Endothelial cell (in vitro differentiated cells): ENCODE measurements around the gene DACH1. TPM values are rescaled to one million over a fixed set of nuclear protein-coding genes. Genes with fewer than 3 reads are reported as not detected.

Experiments used
- DNase-seq: peaks from one replicate; pipeline ENCODE4 v3.0.0; 2021; ENCODE audit warnings: low spot score
- H3K27ac Mint-ChIP-seq: one replicate; pipeline ENCODE4 v1.8.0; 2021; ENCODE audit warnings: mixed read lengths, inconsistent platforms; ENCODE audit not compliant: unreplicated experiment
- H3K27me3 Mint-ChIP-seq: one replicate; pipeline ENCODE4 v1.8.0; 2021; ENCODE audit warnings: mild to moderate bottlenecking, moderate library complexity, mixed read lengths, inconsistent platforms; ENCODE audit not compliant: unreplicated experiment
- H3K36me3 Mint-ChIP-seq: one replicate; pipeline ENCODE4 v1.8.0; 2021; ENCODE audit warnings: mild to moderate bottlenecking, low read depth, mixed read lengths, inconsistent platforms; ENCODE audit not compliant: unreplicated experiment
- H3K4me1 Mint-ChIP-seq: one replicate; pipeline ENCODE4 v1.8.0; 2021; ENCODE audit warnings: mild to moderate bottlenecking, mixed read lengths, inconsistent platforms; ENCODE audit not compliant: unreplicated experiment
- H3K4me3 Mint-ChIP-seq: one replicate; pipeline ENCODE4 v1.8.0; 2021; ENCODE audit warnings: mild to moderate bottlenecking, mixed read lengths, inconsistent platforms; ENCODE audit not compliant: unreplicated experiment
- H3K9me3 Mint-ChIP-seq: one replicate; pipeline ENCODE4 v1.8.0; 2021; ENCODE audit warnings: mixed read lengths, inconsistent platforms; ENCODE audit not compliant: unreplicated experiment
- total RNA-seq: library from RNA; stranded (reverse); fragmentation: NEBNext Ultra II Directional; extraction: Animal tissue kit (Norgen Biotek cat#: 25700); gene quantifications from one replicate; pipeline ENCODE4 v1.2.1, GENCODE V29; 2021; ENCODE audit not compliant: unreplicated experiment
- TF ChIP-seq, protein P1 (sequence below): fragments of 200-600 bp; sonication (generic); IDR thresholded peaks from one replicate; pipeline ENCODE4 v1.5.0; 2021; ENCODE audit warnings: antibody characterized with exemption; ENCODE audit not compliant: unreplicated experiment

Gene DACH1
- total RNA-seq, 1 donor from 2014 or later: 36.4 TPM

DNA sequence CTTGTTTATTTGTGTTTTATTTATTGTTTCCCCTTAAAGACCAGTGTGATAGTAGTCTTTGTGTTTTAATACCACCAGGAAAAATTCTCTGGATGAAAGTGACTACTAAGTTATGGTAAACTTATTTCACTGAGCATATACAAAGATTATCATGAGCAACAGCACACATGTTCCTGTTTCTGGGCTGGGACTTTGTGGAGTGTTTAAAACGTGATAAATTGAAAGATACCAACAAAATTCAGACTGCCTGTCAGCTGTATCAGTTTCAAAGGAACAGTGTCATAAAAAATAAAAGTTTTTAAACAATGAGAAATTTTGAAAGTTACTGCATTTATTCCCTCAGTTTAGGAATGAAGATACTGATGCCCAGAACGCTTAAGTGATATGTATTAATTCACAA is 259.4 kb downstream of the DACH1 start:
- Mint-ChIP-seq H3K27me3 (no peaks in the 10 kb centered on the region), H3K36me3 (no peaks in the 10 kb centered on the region), H3K4me1 (no peaks in the 10 kb centered on the region), H3K4me3 (no peak overlapping the region), H3K9me3 (no peaks in the 10 kb centered on the region), H3K27ac (no peak overlapping the region)
- TF ChIP-seq, protein P1, sequence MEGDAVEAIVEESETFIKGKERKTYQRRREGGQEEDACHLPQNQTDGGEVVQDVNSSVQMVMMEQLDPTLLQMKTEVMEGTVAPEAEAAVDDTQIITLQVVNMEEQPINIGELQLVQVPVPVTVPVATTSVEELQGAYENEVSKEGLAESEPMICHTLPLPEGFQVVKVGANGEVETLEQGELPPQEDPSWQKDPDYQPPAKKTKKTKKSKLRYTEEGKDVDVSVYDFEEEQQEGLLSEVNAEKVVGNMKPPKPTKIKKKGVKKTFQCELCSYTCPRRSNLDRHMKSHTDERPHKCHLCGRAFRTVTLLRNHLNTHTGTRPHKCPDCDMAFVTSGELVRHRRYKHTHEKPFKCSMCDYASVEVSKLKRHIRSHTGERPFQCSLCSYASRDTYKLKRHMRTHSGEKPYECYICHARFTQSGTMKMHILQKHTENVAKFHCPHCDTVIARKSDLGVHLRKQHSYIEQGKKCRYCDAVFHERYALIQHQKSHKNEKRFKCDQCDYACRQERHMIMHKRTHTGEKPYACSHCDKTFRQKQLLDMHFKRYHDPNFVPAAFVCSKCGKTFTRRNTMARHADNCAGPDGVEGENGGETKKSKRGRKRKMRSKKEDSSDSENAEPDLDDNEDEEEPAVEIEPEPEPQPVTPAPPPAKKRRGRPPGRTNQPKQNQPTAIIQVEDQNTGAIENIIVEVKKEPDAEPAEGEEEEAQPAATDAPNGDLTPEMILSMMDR: no peak
- no peak for DNase-seq

DNA sequence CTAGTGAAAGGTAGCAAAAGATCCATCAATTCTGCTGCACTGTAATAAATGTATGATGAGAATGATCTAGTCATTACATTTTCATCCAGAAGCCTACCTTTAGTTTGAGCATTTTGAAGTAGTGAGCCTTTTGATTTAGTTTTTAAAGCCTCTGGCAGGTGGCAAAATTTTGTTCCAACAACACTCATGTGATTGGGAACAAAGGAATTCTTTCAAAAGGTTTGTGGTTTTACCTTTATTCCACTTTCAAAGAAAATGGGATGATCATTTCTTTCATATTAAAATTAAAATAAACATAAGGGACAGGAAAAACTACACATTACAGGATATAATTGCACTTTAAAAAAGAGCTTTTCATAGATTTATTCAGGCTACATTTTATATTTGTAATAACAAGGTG is 260.2 kb downstream of the DACH1 start:
- H3K27me3 Mint-ChIP-seq: no peaks in the 10 kb centered on the region
- DNase-seq: no peak
- TF ChIP-seq, protein P1: no peak
- no peaks in the 10 kb centered on the region for H3K36me3 Mint-ChIP-seq
- no peak overlapping the region for H3K27ac Mint-ChIP-seq
- H3K4me3 Mint-ChIP-seq: no peak overlapping the region
- no peaks in the 10 kb centered on the region for H3K4me1 Mint-ChIP-seq
- H3K9me3 Mint-ChIP-seq: no peaks in the 10 kb centered on the region

GRCh38 chr13:71605744-71606143 is 261.3 kb downstream of the DACH1 start:
- no peak overlapping the region for H3K27ac Mint-ChIP-seq
- TF ChIP-seq, protein P1: no peak
- no peak for DNase-seq
- no peaks in the 10 kb centered on the region for H3K36me3 Mint-ChIP-seq
- no peaks in the 10 kb centered on the region for H3K9me3 Mint-ChIP-seq
- H3K4me3 Mint-ChIP-seq: no peak overlapping the region
- H3K4me1 Mint-ChIP-seq: no peaks in the 10 kb centered on the region
- H3K27me3 Mint-ChIP-seq: no peaks in the 10 kb centered on the region

- Mint-ChIP-seq H3K27me3 (no peaks in the 10 kb centered on the region), H3K4me1 (no peaks in the 10 kb centered on the region), H3K4me3 (no peak overlapping the region), H3K27ac (no peak overlapping the region), H3K36me3 (no peaks in the 10 kb centered on the region), H3K9me3 (no peaks in the 10 kb centered on the region)
- no peak for DNase-seq
- TF ChIP-seq, protein P1: no peak
Measured at GRCh38 chr13:71603255-71603654, 263.7 kb downstream of the DACH1 start.

- Mint-ChIP-seq H3K9me3 (no peaks in the 10 kb centered on the region), H3K27me3 (no peaks in the 10 kb centered on the region), H3K27ac (no peak overlapping the region), H3K36me3 (no peaks in the 10 kb centered on the region), H3K4me3 (no peak overlapping the region), H3K4me1 (no peaks in the 10 kb centered on the region)
- DNase-seq: no peak
- TF ChIP-seq, protein P1: no peak
Measured at GRCh38 chr13:71602344-71602743, 264.7 kb downstream of the DACH1 start.
